Stomach (tissue), 9 donors: ENCODE results near the gene ATG14. TPM values are rescaled to one million over a fixed set of nuclear protein-coding genes. Genes with fewer than 3 reads are reported as not detected.

Source experiments
- DNase-seq, 2 donors: peaks; one replicate each; pipeline versions ENCODE4 v3.0.0 to v3.0.0-alpha.2; 2013 to 2019
- H3K27ac ChIP-seq, 5 donors: fragments of 200-600 bp in 4 of 5; sonication (generic) in 4 of 5; one replicate each; pipeline ENCODE4 v1.5.1; 2013 to 2019; ENCODE audit warnings: mild to moderate bottlenecking in 1 of 5, moderate library complexity in 1 of 5
- H3K27me3 ChIP-seq, 3 donors: fragments of 200-600 bp; sonication (generic); one replicate each; pipeline ENCODE4 v1.5.1; 2017 to 2019; ENCODE audit warnings: mixed run types in 1 of 3
- H3K36me3 ChIP-seq, 4 donors: fragments of 200-600 bp; sonication (generic); 1 replicate in 3 of 4; 2 replicates in 1 of 4; pipeline ENCODE4 v1.5.1; 2016 to 2019
- H3K4me1 ChIP-seq, 4 donors: fragments of 200-600 bp; sonication (generic); one replicate each; pipeline ENCODE4 v1.5.1; 2016 to 2019
- H3K4me3 ChIP-seq, 4 donors: fragments of 200-600 bp; sonication (generic) in 3 of 4; one replicate each; pipeline ENCODE4 v1.5.1; 2016 to 2019; ENCODE audit warnings: mild to moderate bottlenecking in 1 of 4
- H3K9me3 ChIP-seq, 4 donors: fragments of 200-600 bp; sonication (generic); one replicate each; pipeline ENCODE4 v1.5.1; 2016 to 2019
- EP300 ChIP-seq: sonication (generic); formaldehyde crosslinking; IDR thresholded peaks from one replicate; pipeline ENCODE4 v1.6.1; 2017; ENCODE audit warnings: antibody characterized with exemption
- POLR2A ChIP-seq, 4 donors: fragments of 450-650 bp; IDR thresholded peaks; one replicate each; pipeline ENCODE4 v1.6.1; 2016; ENCODE audit warnings: antibody characterized with exemption in 4 of 4, control low read depth in 2 of 4, mild to moderate bottlenecking in 1 of 4, moderate library complexity in 1 of 4
- POLR2AphosphoS5 ChIP-seq, 3 donors: sonication (generic); formaldehyde crosslinking; IDR thresholded peaks; one replicate each; pipeline ENCODE4 v1.6.1; 2016; ENCODE audit warnings: antibody characterized with exemption in 3 of 3
- WGBS, 5 donors: extraction: QIAGEN DNeasy Blood & Tissue Kit in 3 of 5; methylation state at CpG; one replicate each; pipeline versions ENCODE4 v1.1.5 to v1.1.7; 2013 to 2018; 5-methylcytosine and 5-hydroxymethylcytosine counted together
- intact Hi-C: fragments of 100-400 bp; cut with DNase I; formaldehyde crosslinking; loops from one replicate; pipeline ENCODE4 v1.15.1; 2023; ENCODE audit warnings: low total_unique reads
- polyA plus RNA-seq, 3 donors: library from polyadenylated mRNA; stranded (reverse); fragments of 200-250 nt; gene quantifications; one replicate each; pipeline ENCODE4 v1.2.3, GENCODE V29; 2013
- total RNA-seq, 5 donors: library from RNA; depleted of rRNA; stranded (reverse); fragments of >200 nt; gene quantifications; one replicate each; pipeline versions ENCODE4 v1.1.0 to v1.2.3, GENCODE V29; 2014 to 2016
- TF ChIP-seq, protein P1 (sequence below), 7 experiments: fragments of 450-650 bp in 4 of 7; fragments of 200-600 bp in 3 of 7; sonication (generic) in 3 of 7; IDR thresholded peaks; one replicate each; pipeline ENCODE4 v1.5.1; 2016 to 2019; ENCODE audit warnings: antibody characterized with exemption in 7 of 7, control low read depth in 2 of 7, mild to moderate bottlenecking in 1 of 7
- donor health status: healthy with polysubstance abuse.
- donor health status: Bipolar disorder and iron deficiency.
- donor health status: healthy.

ATG14 gene
- total and polyA plus RNA-seq, 8 donors, result 3.3 to 29.7 (median 5.8) TPM

DNA sequence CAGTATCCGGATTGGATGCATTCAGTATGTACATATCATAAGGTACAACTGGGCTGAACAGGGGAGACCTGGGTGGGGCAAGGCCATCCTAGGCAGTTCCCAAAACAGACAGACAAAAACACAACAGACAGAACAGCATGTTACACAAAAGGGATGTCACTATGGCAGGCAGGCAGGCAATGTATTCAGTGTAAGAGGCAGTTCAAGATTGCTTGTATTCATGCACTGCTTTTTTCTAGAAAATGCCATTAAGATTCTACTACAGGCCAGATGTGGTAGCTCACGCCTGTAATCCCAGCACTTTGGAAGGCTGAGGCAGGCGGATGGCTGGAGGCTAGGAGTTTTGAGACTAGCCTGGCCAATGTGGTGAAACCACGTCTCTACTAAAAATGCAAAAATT lies 25.3 kb upstream of the ATG14 start:
- TF ChIP-seq POLR2A (IDR thresholded peaks at IDR 0.05) (no peak), POLR2AphosphoS5 (IDR thresholded peaks at IDR 0.05) (no peak), EP300 (no peak)
- TF ChIP-seq, protein P1, sequence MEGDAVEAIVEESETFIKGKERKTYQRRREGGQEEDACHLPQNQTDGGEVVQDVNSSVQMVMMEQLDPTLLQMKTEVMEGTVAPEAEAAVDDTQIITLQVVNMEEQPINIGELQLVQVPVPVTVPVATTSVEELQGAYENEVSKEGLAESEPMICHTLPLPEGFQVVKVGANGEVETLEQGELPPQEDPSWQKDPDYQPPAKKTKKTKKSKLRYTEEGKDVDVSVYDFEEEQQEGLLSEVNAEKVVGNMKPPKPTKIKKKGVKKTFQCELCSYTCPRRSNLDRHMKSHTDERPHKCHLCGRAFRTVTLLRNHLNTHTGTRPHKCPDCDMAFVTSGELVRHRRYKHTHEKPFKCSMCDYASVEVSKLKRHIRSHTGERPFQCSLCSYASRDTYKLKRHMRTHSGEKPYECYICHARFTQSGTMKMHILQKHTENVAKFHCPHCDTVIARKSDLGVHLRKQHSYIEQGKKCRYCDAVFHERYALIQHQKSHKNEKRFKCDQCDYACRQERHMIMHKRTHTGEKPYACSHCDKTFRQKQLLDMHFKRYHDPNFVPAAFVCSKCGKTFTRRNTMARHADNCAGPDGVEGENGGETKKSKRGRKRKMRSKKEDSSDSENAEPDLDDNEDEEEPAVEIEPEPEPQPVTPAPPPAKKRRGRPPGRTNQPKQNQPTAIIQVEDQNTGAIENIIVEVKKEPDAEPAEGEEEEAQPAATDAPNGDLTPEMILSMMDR (IDR thresholded peaks at IDR 0.05), result no peak
- intact Hi-C loops, result no loop called here
- H3K36me3 ChIP-seq, result no peaks in the 10 kb centered on the region
- no peak overlapping the region for H3K27ac ChIP-seq
- DNase-seq, result no peak
- no peaks in the 10 kb centered on the region for H3K4me1 ChIP-seq
- WGBS, 5 donors, result 77 to 84% (median 81%) methylated on average over 4 of the region's 4 CpGs
- H3K4me3 ChIP-seq, result no peak overlapping the region
- peaks cover 0 to 29% (median 6%) of the 10 kb centered on the region in 3 donors for H3K27me3 ChIP-seq
- no peaks in the 10 kb centered on the region for H3K9me3 ChIP-seq

DNA sequence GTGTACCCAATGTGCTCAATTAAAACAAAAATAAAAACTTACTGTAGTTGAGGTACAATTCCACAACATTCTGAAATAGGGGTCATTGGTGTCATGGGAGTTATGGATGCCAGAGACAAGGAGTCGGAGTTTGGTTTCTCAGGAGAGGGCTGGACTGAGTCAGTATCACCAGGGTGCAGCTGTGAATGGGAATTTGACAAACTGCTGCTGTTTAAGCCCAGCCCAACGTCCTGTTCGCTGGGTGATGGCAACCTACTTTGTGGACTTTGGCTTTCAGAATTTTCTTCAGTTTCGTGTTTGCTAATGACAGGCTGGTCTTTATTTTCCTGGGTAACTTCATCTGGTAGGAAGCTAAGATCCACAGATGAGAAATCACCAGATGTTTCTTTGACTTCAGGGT lies 24.9 kb upstream of the ATG14 start:
- Histone ChIP-seq H3K27me3 (peaks cover 0 to 29% (median 6%) of the 10 kb centered on the region in 3 donors), H3K4me3 (no peak overlapping the region), H3K27ac (no peak overlapping the region), H3K4me1 (no peaks in the 10 kb centered on the region), H3K9me3 (no peaks in the 10 kb centered on the region), H3K36me3 (no peaks in the 10 kb centered on the region)
- 32 to 47% (median 39%) methylated on average over 4 of the region's 4 CpGs for WGBS, 5 donors
- TF ChIP-seq EP300, result no peak
- TF ChIP-seq, protein P1 (IDR thresholded peaks at IDR 0.05), result no peak
- TF ChIP-seq POLR2AphosphoS5 (IDR thresholded peaks at IDR 0.05), result no peak
- TF ChIP-seq POLR2A (IDR thresholded peaks at IDR 0.05), result no peak
- intact Hi-C loops, result no loop called here
- DNase-seq, result no peak

DNA sequence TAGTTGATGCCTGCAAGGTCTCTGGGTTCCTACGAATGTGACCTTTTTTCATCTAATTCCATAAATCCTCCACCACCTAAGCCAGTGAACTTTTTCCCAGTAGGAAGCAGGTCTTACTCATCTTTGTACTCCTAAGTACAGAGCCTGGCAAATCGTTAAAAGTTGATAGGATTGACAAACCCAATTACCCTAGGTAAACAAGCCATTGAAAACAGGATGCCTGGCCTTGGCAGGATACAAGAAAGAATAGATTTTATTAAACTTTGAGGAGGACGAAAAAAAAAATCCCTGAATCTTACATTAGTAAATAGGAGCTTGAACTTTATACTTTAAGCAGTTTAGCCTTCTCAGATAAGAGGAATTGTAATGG lies 23.2 kb upstream of the ATG14 start:
- intact Hi-C loops, result no loop called here
- Histone ChIP-seq H3K9me3 (no peaks in the 10 kb centered on the region), H3K36me3 (no peaks in the 10 kb centered on the region), H3K4me1 (no peaks in the 10 kb centered on the region), H3K27me3 (peaks cover 0 to 16% (median 0%) of the 10 kb centered on the region in 3 donors), H3K27ac (no peak overlapping the region), H3K4me3 (no peak overlapping the region)
- no peak for DNase-seq
- TF ChIP-seq, protein P1 (IDR thresholded peaks at IDR 0.05), result no peak
- no peak for TF ChIP-seq POLR2AphosphoS5 (IDR thresholded peaks at IDR 0.05)
- no peak for TF ChIP-seq POLR2A (IDR thresholded peaks at IDR 0.05)
- no peak for TF ChIP-seq EP300
- WGBS, 5 donors, result 18 to 38% (median 26%) methylated on average over 3 of the region's 3 CpGs

DNA sequence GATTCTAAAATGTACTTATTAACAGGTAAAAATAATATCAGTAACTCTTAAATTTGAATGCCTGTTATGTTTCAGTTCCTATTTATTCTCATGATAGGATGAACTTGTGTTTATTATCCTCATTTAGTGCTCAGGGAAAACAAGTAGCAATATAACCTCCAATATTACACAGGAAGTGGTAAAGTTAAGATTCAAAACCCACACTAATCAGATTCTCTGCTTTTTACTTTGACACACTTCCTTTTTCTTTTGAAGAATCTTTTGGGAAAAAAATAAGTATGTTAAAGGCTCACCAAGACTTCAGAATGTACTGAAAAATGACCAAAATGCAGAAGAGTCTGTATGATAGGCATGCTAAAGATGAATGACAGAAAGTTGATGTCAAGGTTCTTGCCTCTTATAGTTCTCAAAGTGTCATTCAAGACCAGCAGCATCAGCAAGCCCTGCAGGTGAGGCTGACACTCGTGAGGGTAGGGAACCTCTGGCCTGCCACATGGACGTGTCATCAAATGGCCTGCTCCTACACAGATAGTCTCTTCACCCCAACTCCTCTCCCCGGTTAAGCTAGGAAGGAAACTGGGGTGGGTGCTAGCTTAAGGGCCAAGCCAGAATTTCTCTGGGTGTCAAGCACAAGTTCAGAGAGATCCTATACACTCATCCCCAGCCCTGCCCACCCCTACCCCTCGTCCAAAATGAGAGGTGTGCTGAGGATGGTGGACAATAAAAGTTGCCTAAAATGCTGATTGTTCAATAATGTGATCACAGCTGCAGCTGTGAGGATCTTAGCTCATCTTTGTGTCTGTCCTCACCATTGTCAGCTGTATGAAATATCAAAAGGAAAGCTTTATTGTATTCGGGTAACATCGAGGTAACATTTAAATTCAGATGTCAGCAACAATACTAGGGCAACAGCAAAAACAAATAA lies 22.5 kb upstream of the ATG14 start:
- 56 to 72% (median 57%) methylated on average over 6 of the region's 6 CpGs for WGBS, 5 donors

More for the DNA sequence above, 22.5 kb upstream of the ATG14 start:
- Histone ChIP-seq H3K27ac (no peak overlapping the region), H3K4me1 (no peaks in the 10 kb centered on the region), H3K36me3 (no peaks in the 10 kb centered on the region), H3K9me3 (no peaks in the 10 kb centered on the region), H3K27me3 (peaks cover 0 to 12% (median 0%) of the 10 kb centered on the region in 3 donors), H3K4me3 (no peak overlapping the region)
- TF ChIP-seq, protein P1 (IDR thresholded peaks at IDR 0.05), result no peak
- TF ChIP-seq EP300 (no peak), POLR2A (IDR thresholded peaks at IDR 0.05) (no peak), POLR2AphosphoS5 (IDR thresholded peaks at IDR 0.05) (no peak)
- intact Hi-C loops, result no loop called here
- DNase-seq, result no peak
